Lung (tissue), 12 donors: ENCODE data around the gene TAF6L. TPM values are rescaled to one million over a fixed set of nuclear protein-coding genes. Genes with fewer than 3 reads are reported as not detected.
"Not testable (repeated sequence)": the region's sequence is repeated elsewhere in the genome, so short reads cannot be mapped to it uniquely, and the experiment has no call there.

Experiments
- ATAC-seq: fragments of 200-7000 bp; cut with Tn5 transposase; one replicate; pipeline ENCODE4 v1.9.1; 2020; ENCODE audit warnings: moderate number of reproducible peaks; ENCODE audit not compliant: insufficient read depth, low FRiP score
- DNase-seq, 3 donors: peaks; one replicate each; pipeline ENCODE4 v3.0.0-alpha.2; 2013 to 2017
- H3K27ac ChIP-seq, 2 donors: one replicate each; pipeline ENCODE4 v1.5.1; 2013; ENCODE audit warnings: mild to moderate bottlenecking in 2 of 2, moderate library complexity in 2 of 2, control low read depth in 1 of 2, inconsistent platforms in 1 of 2, low read depth in 1 of 2, low read length in 1 of 2
- H3K27me3 ChIP-seq, 3 donors: one replicate each; pipeline ENCODE4 v1.5.1; 2013; ENCODE audit warnings: low read length in 2 of 3; ENCODE audit not compliant: control insufficient read depth in 3 of 3, insufficient read depth in 3 of 3
- H3K36me3 ChIP-seq, 4 donors: one replicate each; pipeline ENCODE4 v1.5.1; 2013; ENCODE audit warnings: low read length in 4 of 4, mild to moderate bottlenecking in 1 of 4, moderate library complexity in 1 of 4; ENCODE audit not compliant: control insufficient read depth in 4 of 4, insufficient read depth in 4 of 4
- H3K4me1 ChIP-seq, 5 donors: one replicate each; pipeline ENCODE4 v1.5.1; 2013; ENCODE audit warnings: low read length in 5 of 5, mild to moderate bottlenecking in 2 of 5, moderate library complexity in 1 of 5; ENCODE audit not compliant: control insufficient read depth in 5 of 5, insufficient read depth in 5 of 5
- H3K4me3 ChIP-seq: one replicate; pipeline ENCODE4 v1.5.1; 2013; ENCODE audit warnings: mild to moderate bottlenecking, control low read depth, moderate library complexity
- H3K9ac ChIP-seq, 2 donors: one replicate each; pipeline ENCODE4 v1.5.1; 2013; ENCODE audit warnings: low read length in 2 of 2, control low read depth in 1 of 2; ENCODE audit not compliant: insufficient read depth in 1 of 2
- H3K9me3 ChIP-seq, 4 donors: one replicate each; pipeline ENCODE4 v1.5.1; 2013; ENCODE audit warnings: low read length in 3 of 4, mild to moderate bottlenecking in 1 of 4, moderate library complexity in 1 of 4; ENCODE audit not compliant: control insufficient read depth in 4 of 4, insufficient read depth in 3 of 4
- CTCF ChIP-seq: IDR thresholded peaks from 2 replicates; pipeline ENCODE4 v1.5.1; 2012; ENCODE audit warnings: mild to moderate bottlenecking; ENCODE audit errors: control extremely low read depth, extremely low read depth
- WGBS, 2 donors: extraction: QIAGEN DNeasy Blood & Tissue Kit; methylation state at CpG; one replicate each; pipeline ENCODE4 v1.1.7; 2013; 5-methylcytosine and 5-hydroxymethylcytosine counted together
- polyA plus RNA-seq, 2 donors: library from polyadenylated mRNA; stranded (reverse); fragments of 200-250 nt; gene quantifications; one replicate each; pipeline ENCODE4 v1.2.1, GENCODE V29; 2013
- total RNA-seq, 2 donors: library from RNA; depleted of rRNA in 1 of 2; stranded (reverse); fragments of >200 nt in 1 of 2; gene quantifications; one replicate each; pipeline ENCODE4 v1.2.1, GENCODE V29; 2014 to 2021
- donor health status: control.
- donor health status: control.
- donor health status: Bipolar disorder and iron deficiency.
- donor health status: healthy.
- donor health status: DM: yes; HTN: yes; CAD: no.

Gene TAF6L
- total and polyA plus RNA-seq, 4 donors = 18.7 to 32.7 (median 25.2) TPM

- peak; percentile 86 for ATAC-seq
- peak within 1 kb of the TSS; percentile 97 to 99 for H3K27ac ChIP-seq
- WGBS, 2 donors = 0 to 1% methylated on average over 54 to 72 of the region's 72 CpGs
- peaks cover 0 to 35% (median 6%) of the 10 kb centered on the region in 5 donors for H3K4me1 ChIP-seq
- no peak for TF ChIP-seq CTCF
- H3K9ac ChIP-seq = peak within 1 kb of the TSS; percentile 85 to 99
- H3K4me3 ChIP-seq = peak within 1 kb of the TSS; percentile 98
- DNase-seq = peak; percentile 99 to 100 (median 100)
- H3K9me3 ChIP-seq = no peaks in the 10 kb centered on the region
- peaks cover 9 to 24% (median 16%) of the 10 kb centered on the region in 4 donors for H3K36me3 ChIP-seq
- H3K27me3 ChIP-seq = no peaks in the 10 kb centered on the region
Observed at GRCh38 chr11:62727165-62727871, 43.9 kb upstream of the TAF6L start, which contains the start of gene HNRNPUL2. Gene HNRNPUL2, minus strand, starts transcription at chr11:62727457. Its CDS starts 301 bp downstream, at chr11:62727156.

GRCh38 chr11:62727872-62728170, 43.4 kb upstream of the TAF6L start:
- Histone ChIP-seq H3K4me3 (peak overlapping the region; percentile 78), H3K27ac (peak overlapping the region; percentile 84 to 97), H3K27me3 (no peaks in the 10 kb centered on the region), H3K4me1 (peaks cover 0 to 35% (median 6%) of the 10 kb centered on the region in 5 donors), H3K9ac (peak overlapping the region in 1 of 2 donors; percentile 99), H3K9me3 (no peaks in the 10 kb centered on the region), H3K36me3 (peaks cover 4 to 20% (median 12%) of the 10 kb centered on the region in 4 donors)
- ATAC-seq (peak; percentile 73), DNase-seq (peak; percentile 96 to 100 (median 99))
- 0% methylated on average over 20 of the region's 20 CpGs for WGBS, 2 donors
- no peak for TF ChIP-seq CTCF

- H3K27ac ChIP-seq = peak within 1 kb of the TSS; percentile 97 to 99
- no peak for TF ChIP-seq CTCF
- peak within 1 kb of the TSS; percentile 78 for H3K4me3 ChIP-seq
- peaks cover 2 to 20% (median 10%) of the 10 kb centered on the region in 4 donors for H3K36me3 ChIP-seq
- 0% methylated on average over 29 of the region's 29 CpGs for WGBS, 2 donors
- ATAC-seq (peak; percentile 64), DNase-seq (peak; percentile 89 to 94 (median 93))
- no peaks in the 10 kb centered on the region for H3K9me3 ChIP-seq
- peaks cover 0 to 35% (median 6%) of the 10 kb centered on the region in 5 donors for H3K4me1 ChIP-seq
- peak within 1 kb of the TSS; percentile 76 to 99 for H3K9ac ChIP-seq
- no peaks in the 10 kb centered on the region for H3K27me3 ChIP-seq
Observed at GRCh38 chr11:62728171-62728988, 42.8 kb upstream of the TAF6L start, which contains the start of gene TTC9C. Gene TTC9C, plus strand, starts transcription at chr11:62728486. Its CDS starts 363 bp downstream, at chr11:62728849.

- not testable (repeated sequence) for H3K4me3 ChIP-seq, H3K27ac ChIP-seq
- WGBS, 2 donors = 87 to 89% methylated on average over 14 of the region's 14 CpGs
Observed at GRCh38 chr11:62730076-62730475, 41.1 kb upstream of the TAF6L start.

More at GRCh38 chr11:62730076-62730475, 41.1 kb upstream of the TAF6L start:
- H3K9ac ChIP-seq, H3K9me3 ChIP-seq, DNase-seq, H3K27me3 ChIP-seq, ATAC-seq: not testable (repeated sequence)
- Histone ChIP-seq H3K4me1 (peaks cover 0 to 22% (median 1%) of the 10 kb centered on the region in 5 donors), H3K36me3 (peaks cover 0 to 20% (median 9%) of the 10 kb centered on the region in 4 donors)
